Activated T-helper 17 cell treated with anti-CD3 and anti-CD28 coated beads, Interleukin-2, amount 50 U/mL, for 72 hours (primary cell): ENCODE data around the gene GRB2. TPM values are rescaled to one million over a fixed set of nuclear protein-coding genes. Genes with fewer than 3 reads are reported as not detected.

ENCODE experiments used
- ATAC-seq: fragments of 150-1000 bp; cut with Tn5 transposase; replicated peaks from 2 replicates; pipeline ENCODE4 v1.10.0; 2021; ENCODE audit warnings: mild to moderate bottlenecking, moderate library complexity
- H3K27ac Mint-ChIP-seq: one replicate; pipeline ENCODE4 v1.8.0; 2022; ENCODE audit warnings: mixed read lengths
- H3K27me3 Mint-ChIP-seq: one replicate; pipeline ENCODE4 v1.8.0; 2022; ENCODE audit warnings: mixed read lengths
- H3K36me3 Mint-ChIP-seq: one replicate; pipeline ENCODE4 v1.8.0; 2022; ENCODE audit warnings: low read depth, mild to moderate bottlenecking, mixed read lengths
- H3K4me1 Mint-ChIP-seq: one replicate; pipeline ENCODE4 v1.8.0; 2022; ENCODE audit warnings: mixed read lengths
- H3K4me3 Mint-ChIP-seq: one replicate; pipeline ENCODE4 v1.8.0; 2022; ENCODE audit warnings: mild to moderate bottlenecking, mixed read lengths
- H3K9me3 Mint-ChIP-seq: one replicate; pipeline ENCODE4 v1.8.0; 2022; ENCODE audit warnings: mixed read lengths
- total RNA-seq, 2 donors: library from RNA; stranded (reverse); gene quantifications; one replicate each; pipeline ENCODE4 v1.2.3, GENCODE V29; 2022

Gene GRB2
- total RNA-seq, 2 donors from 2014 or later: 141 to 163 TPM

GRCh38 chr17:75318615-75319222 is 86.8 kb downstream of the GRB2 start:
- Mint-ChIP-seq H3K4me1 (peaks cover 6% of the 10 kb centered on the region), H3K4me3 (no peak overlapping the region), H3K27me3 (no peaks in the 10 kb centered on the region), H3K36me3 (peaks cover 65% of the 10 kb centered on the region), H3K27ac (peak overlapping the region; percentile 81), H3K9me3 (no peaks in the 10 kb centered on the region)
- ATAC-seq: no peak

- peaks cover 8% of the 10 kb centered on the region for H3K4me1 Mint-ChIP-seq
- H3K9me3 Mint-ChIP-seq: no peaks in the 10 kb centered on the region
- no peaks in the 10 kb centered on the region for H3K27me3 Mint-ChIP-seq
- peaks cover 60% of the 10 kb centered on the region for H3K36me3 Mint-ChIP-seq
- ATAC-seq: no peak
- peak overlapping the region; percentile 81 for H3K27ac Mint-ChIP-seq
- H3K4me3 Mint-ChIP-seq: no peak overlapping the region
These were observed 87.3 kb downstream of the GRB2 start for GRCh38 chr17:75318211-75318610.

- peaks cover 8% of the 10 kb centered on the region for H3K4me1 Mint-ChIP-seq
- H3K27me3 Mint-ChIP-seq: no peaks in the 10 kb centered on the region
- H3K36me3 Mint-ChIP-seq: peaks cover 55% of the 10 kb centered on the region
- H3K9me3 Mint-ChIP-seq: no peaks in the 10 kb centered on the region
- no peak for ATAC-seq
- H3K27ac Mint-ChIP-seq: peak overlapping the region; percentile 81
- no peak overlapping the region for H3K4me3 Mint-ChIP-seq
These were observed 87.8 kb downstream of the GRB2 start for GRCh38 chr17:75317671-75318070.

- Mint-ChIP-seq H3K4me3 (peak overlapping the region; percentile 14), H3K27ac (no peak overlapping the region)
- ATAC-seq: peak; percentile 37
These were observed 89.2 kb downstream of the GRB2 start for GRCh38 chr17:75316253-75316652.

GRCh38 chr17:75315541-75316243 is 89.8 kb downstream of the GRB2 start:
- no peak overlapping the region for H3K27ac Mint-ChIP-seq
- H3K4me3 Mint-ChIP-seq: peak overlapping the region; percentile 14
- peak; percentile 79 for ATAC-seq
- no peaks in the 10 kb centered on the region for H3K27me3 Mint-ChIP-seq
- H3K4me1 Mint-ChIP-seq: peaks cover 8% of the 10 kb centered on the region
- H3K36me3 Mint-ChIP-seq: peaks cover 35% of the 10 kb centered on the region
- H3K9me3 Mint-ChIP-seq: no peaks in the 10 kb centered on the region

More at GRCh38 chr17:75316253-75316652, 89.2 kb downstream of the GRB2 start:
- Mint-ChIP-seq H3K27me3 (no peaks in the 10 kb centered on the region), H3K36me3 (peaks cover 41% of the 10 kb centered on the region), H3K4me1 (peaks cover 8% of the 10 kb centered on the region), H3K9me3 (no peaks in the 10 kb centered on the region)

GRCh38 chr17:75313941-75314551 is 91.4 kb downstream of the GRB2 start:
- Mint-ChIP-seq H3K27ac (peak overlapping the region; percentile 23), H3K27me3 (no peaks in the 10 kb centered on the region), H3K9me3 (no peaks in the 10 kb centered on the region), H3K36me3 (peaks cover 20% of the 10 kb centered on the region), H3K4me1 (peaks cover 8% of the 10 kb centered on the region), H3K4me3 (no peak overlapping the region)
- peak; percentile 45 for ATAC-seq

GRCh38 chr17:75308732-75309629 is 96.5 kb downstream of the GRB2 start:
- no peak for ATAC-seq
- Mint-ChIP-seq H3K4me1 (peaks cover 5% of the 10 kb centered on the region), H3K9me3 (no peaks in the 10 kb centered on the region), H3K27me3 (no peaks in the 10 kb centered on the region), H3K36me3 (no peaks in the 10 kb centered on the region), H3K27ac (peak overlapping the region; percentile 72), H3K4me3 (no peak overlapping the region)

GRCh38 chr17:75307957-75308731 is 97.3 kb downstream of the GRB2 start:
- no peaks in the 10 kb centered on the region for H3K27me3 Mint-ChIP-seq
- H3K4me1 Mint-ChIP-seq: no peaks in the 10 kb centered on the region
- H3K27ac Mint-ChIP-seq: peak overlapping the region; percentile 41
- no peaks in the 10 kb centered on the region for H3K9me3 Mint-ChIP-seq
- H3K4me3 Mint-ChIP-seq: no peak overlapping the region
- no peaks in the 10 kb centered on the region for H3K36me3 Mint-ChIP-seq
- ATAC-seq: no peak

GRCh38 chr17:75301502-75302206 is 103.8 kb downstream of the GRB2 start:
- Mint-ChIP-seq H3K4me3 (no peak overlapping the region), H3K4me1 (peaks cover 8% of the 10 kb centered on the region)

GRCh38 chr17:75301049-75301448 is 104.4 kb downstream of the GRB2 start:
- H3K27ac Mint-ChIP-seq: no peak overlapping the region

More at GRCh38 chr17:75301502-75302206, 103.8 kb downstream of the GRB2 start:
- ATAC-seq: no peak
- H3K27me3 Mint-ChIP-seq: no peaks in the 10 kb centered on the region
- no peak overlapping the region for H3K27ac Mint-ChIP-seq
- H3K9me3 Mint-ChIP-seq: no peaks in the 10 kb centered on the region
- H3K36me3 Mint-ChIP-seq: peaks cover 7% of the 10 kb centered on the region

GRCh38 chr17:75300280-75300679 is 105.2 kb downstream of the GRB2 start:
- Mint-ChIP-seq H3K27ac (no peak overlapping the region), H3K27me3 (no peaks in the 10 kb centered on the region), H3K4me1 (peaks cover 9% of the 10 kb centered on the region), H3K4me3 (no peak overlapping the region), H3K36me3 (peaks cover 7% of the 10 kb centered on the region), H3K9me3 (no peaks in the 10 kb centered on the region)
- no peak for ATAC-seq

More at GRCh38 chr17:75301049-75301448, 104.4 kb downstream of the GRB2 start:
- no peak overlapping the region for H3K4me3 Mint-ChIP-seq
- no peaks in the 10 kb centered on the region for H3K9me3 Mint-ChIP-seq
- ATAC-seq: no peak
- H3K27me3 Mint-ChIP-seq: no peaks in the 10 kb centered on the region
- peaks cover 7% of the 10 kb centered on the region for H3K36me3 Mint-ChIP-seq
- peaks cover 8% of the 10 kb centered on the region for H3K4me1 Mint-ChIP-seq

GRCh38 chr17:75295201-75296158 is 110.0 kb downstream of the GRB2 start:
- Mint-ChIP-seq H3K4me3 (peak overlapping the region; percentile 62), H3K9me3 (no peaks in the 10 kb centered on the region), H3K4me1 (peaks cover 13% of the 10 kb centered on the region), H3K27me3 (no peaks in the 10 kb centered on the region), H3K36me3 (peaks cover 7% of the 10 kb centered on the region), H3K27ac (peak overlapping the region; percentile 87)
- peak; percentile 80 for ATAC-seq
